HepG2 (cell line): ENCODE measurements around the gene TXNDC16. TPM values are rescaled to one million over a fixed set of nuclear protein-coding genes. Genes with fewer than 3 reads are reported as not detected.

Experiments
- ATAC-seq: fragments of 200-7000 bp; cut with Tn5 transposase; 3 replicates; pipeline ENCODE4 v1.9.1; 2020; ENCODE audit warnings: mild to moderate bottlenecking, moderate library complexity
- BruUV-seq: library from RNA; stranded (reverse); fragments of 400-500 nt; replicated peaks from 2 replicates; lab custom pipeline; 2021; lab: Mats Ljungman, UMichigan
- CTCF ChIA-PET: fragments of 300-600 bp; formaldehyde crosslinking; extraction: SDS; loops from one replicate; lab custom pipeline; 2021; ENCODE audit warnings: low total read pairs, inconsistent platforms, low intra/inter-chr PET ratio; lab: Yijun Ruan, JAX
- POLR2A ChIA-PET: fragments of 350-600 bp; sonication (Branson Sonifier 250); formaldehyde crosslinking; loops from one replicate; lab custom pipeline; 2020; ENCODE audit warnings: antibody characterized with exemption, inconsistent platforms; lab: Yijun Ruan, JAX
- DNase-seq: peaks from one replicate; pipeline ENCODE4 v3.0.0-alpha.2; 2015; ENCODE audit warnings: low spot score
- FAIRE-seq: peaks from 3 replicates; lab custom pipeline; 2011; peaks lifted over from hg19 to GRCh38; lab: Jason Lieb, UNC
- H2AFZ ChIP-seq: one replicate; pipeline ENCODE4 v1.6.1; 2011; ENCODE audit warnings: low read length, inconsistent platforms
- H3K27ac ChIP-seq: fragments of 300-600 bp; 3 replicates; pipeline ENCODE4 v1.8.0; 2011; ENCODE audit warnings: mixed run types, mild to moderate bottlenecking, mixed read lengths, low read length, inconsistent platforms; ENCODE audit not compliant: insufficient read depth; ENCODE audit errors: extremely low read length
- H3K27me3 ChIP-seq, 2 experiments: fragments of 200-600 bp in 1 of 2; 2 replicates in 1 of 2; 3 replicates in 1 of 2; pipeline versions ENCODE4 v1.6.0 to v1.8.0; 2011; ENCODE audit warnings: low read length in 2 of 2, mild to moderate bottlenecking in 2 of 2, moderate library complexity in 2 of 2, inconsistent platforms in 1 of 2; ENCODE audit not compliant: insufficient read depth in 2 of 2, control insufficient read depth in 1 of 2
- H3K36me3 ChIP-seq, 2 experiments: fragments of 200-600 bp in 1 of 2; replicated peaks in 1 of 2; 2 replicates in 1 of 2; 3 replicates in 1 of 2; pipeline versions ENCODE4 v1.5.1 to v1.8.0; 2011; ENCODE audit warnings: low read length in 2 of 2, inconsistent platforms in 1 of 2; ENCODE audit not compliant: insufficient read depth in 2 of 2, control insufficient read depth in 1 of 2
- H3K4me1 ChIP-seq: 2 replicates; pipeline ENCODE4 v1.5.1; 2012; ENCODE audit warnings: low read length, inconsistent platforms; ENCODE audit not compliant: insufficient read depth
- H3K4me2 ChIP-seq: 2 replicates; pipeline ENCODE4 v1.6.0; 2011; ENCODE audit warnings: low read depth, low read length, inconsistent platforms
- H3K4me3 ChIP-seq, 3 experiments: fragments of 200-600 bp in 1 of 3; sonication (generic), shearing (Covaris generic) in 1 of 3; replicated peaks in 1 of 3; 2 replicates each; pipeline ENCODE4 v1.5.1; 2011 to 2016; ENCODE audit warnings: low read length in 3 of 3, inconsistent platforms in 2 of 3, low read depth in 2 of 3, mild to moderate bottlenecking in 2 of 3, control low read depth in 1 of 3, mixed read lengths in 1 of 3; ENCODE audit not compliant: insufficient read depth in 1 of 3
- H3K79me2 ChIP-seq: one replicate; pipeline ENCODE4 v1.6.1; 2011; ENCODE audit warnings: low read length, inconsistent platforms; ENCODE audit not compliant: insufficient read depth
- H3K9ac ChIP-seq: 2 replicates; pipeline ENCODE4 v1.6.0; 2011; ENCODE audit warnings: mild to moderate bottlenecking, low read depth, low read length, inconsistent platforms; ENCODE audit not compliant: insufficient read depth
- H3K9me3 ChIP-seq: 2 replicates; pipeline ENCODE4 v1.5.1; 2012; ENCODE audit warnings: mild to moderate bottlenecking, low read length
- H4K20me1 ChIP-seq: 2 replicates; pipeline ENCODE4 v1.6.0; 2011; ENCODE audit warnings: inconsistent platforms, mild to moderate bottlenecking, low read length, moderate library complexity; ENCODE audit not compliant: insufficient read depth
- BCL6 ChIP-seq: IDR thresholded peaks from 2 replicates; pipeline ENCODE4 v1.6.1; 2016; ENCODE audit warnings: missing genetic modification reagents, missing compliant biosample characterization
- CBFB ChIP-seq: sonication (generic); formaldehyde crosslinking; IDR thresholded peaks from 2 replicates; pipeline ENCODE4 v1.4.0; 2020; ENCODE audit warnings: missing genetic modification reagents
- DNMT3B ChIP-seq: conservative IDR thresholded peaks from 2 replicates; pipeline ENCODE4 v1.6.1; 2016; ENCODE audit warnings: missing biosample characterization, control low read depth
- ISX ChIP-seq: sonication (generic); formaldehyde crosslinking; conservative IDR thresholded peaks from 2 replicates; pipeline ENCODE4 v1.5.0; 2020; ENCODE audit warnings: missing genetic modification reagents
- MATR3 ChIP-seq: sonication (generic); formaldehyde crosslinking; IDR thresholded peaks from 2 replicates; pipeline ENCODE4 v1.4.0; 2020; ENCODE audit warnings: missing genetic modification reagents
- MYNN ChIP-seq: sonication (generic); formaldehyde crosslinking; IDR thresholded peaks from 2 replicates; pipeline ENCODE4 v1.4.0; 2020; ENCODE audit warnings: mild to moderate bottlenecking, low read depth, missing genetic modification reagents
- MZF1 ChIP-seq: sonication (generic); formaldehyde crosslinking; IDR thresholded peaks from 2 replicates; pipeline ENCODE4 v1.8.1; 2023; ENCODE audit warnings: mild to moderate bottlenecking, missing genetic modification reagents, borderline replicate concordance
- PAWR ChIP-seq: sonication (generic); formaldehyde crosslinking; IDR thresholded peaks from 2 replicates; pipeline ENCODE4 v1.4.0; 2020; ENCODE audit warnings: missing genetic modification reagents, mild to moderate bottlenecking, borderline replicate concordance
- PCBP2 ChIP-seq: fragments of 200-400 bp; formaldehyde crosslinking; optimal IDR thresholded peaks from 2 replicates; pipeline ENCODE3; 2018; ENCODE audit warnings: low read length, low read depth; ENCODE audit not compliant: poor library complexity, severe bottlenecking
- SMYD3 ChIP-seq: sonication (generic); formaldehyde crosslinking; IDR thresholded peaks from 2 replicates; pipeline ENCODE4 v1.8.1; 2023; ENCODE audit warnings: mild to moderate bottlenecking, missing genetic modification reagents
- TBX2 ChIP-seq: sonication (generic); formaldehyde crosslinking; IDR thresholded peaks from 2 replicates; pipeline ENCODE4 v1.5.0; 2020; ENCODE audit warnings: missing genetic modification reagents, mild to moderate bottlenecking, borderline replicate concordance
- ZNF570 ChIP-seq: sonication (generic); formaldehyde crosslinking; IDR thresholded peaks from 2 replicates; pipeline ENCODE4 v1.4.0; 2020; ENCODE audit warnings: mild to moderate bottlenecking, missing genetic modification reagents, borderline replicate concordance
- ZNF710 ChIP-seq: sonication (generic); formaldehyde crosslinking; IDR thresholded peaks from 2 replicates; pipeline ENCODE4 v1.5.0; 2020; ENCODE audit warnings: mild to moderate bottlenecking, missing genetic modification reagents, borderline replicate concordance
- WGBS: methylation state at CpG from one replicate; pipeline ENCODE4 v1.1.6; 2017; ENCODE audit warnings: low lambda C conversion rate; 5-methylcytosine and 5-hydroxymethylcytosine counted together
- in situ Hi-C: cut with HindIII; loops from 2 replicates; pipeline ENCODE4 v1.10.0; 2017; ENCODE audit warnings: low pct_unique_long_range_greater_than_20kb; ENCODE audit not compliant: extremely low pct_ligation_motif_present
- intact Hi-C: fragments of 100-400 bp; cut with micrococcal nuclease; formaldehyde crosslinking; loops from one replicate; pipeline ENCODE4 v1.10.0; 2022; ENCODE audit not compliant: unreplicated experiment
- polyA plus RNA-seq, 8 experiments: library from polyadenylated mRNA; depleted of rRNA in 3 of 8; stranded (reverse) in 7 of 8; unstranded in 1 of 8; fragments of >200 nt; fragmentation: Illumina TruSeq in 4 of 8; extraction: Trizol in 4 of 8; gene quantifications; 2 replicates each; pipeline versions ENCODE4 v1.2.1 to v1.2.3, GENCODE V29; 2011 to 2016; ENCODE audit warnings: low read depth in 4 of 8, missing spikeins in 1 of 8, mixed read lengths in 1 of 8; ENCODE audit not compliant: insufficient read depth in 1 of 8
- total RNA-seq, 5 experiments: library from RNA; depleted of rRNA; stranded (reverse); fragments of >200 nt; fragmentation: Illumina TruSeq; extraction: Trizol; gene quantifications; 2 replicates each; pipeline ENCODE4 v1.2.3, GENCODE V29; 2016; ENCODE audit warnings: low read depth in 1 of 5
- TF ChIP-seq, protein P1 (sequence below): sonication (generic); formaldehyde crosslinking; IDR thresholded peaks from 2 replicates; pipeline ENCODE4 v1.4.0; 2020; ENCODE audit warnings: mild to moderate bottlenecking, missing genetic modification reagents

The TXNDC16 gene
- total and polyA plus RNA-seq, 2 of the 13 experiments (the other 11 are each of a cell fraction or from before 2014, with no cell fraction given): 4.6 to 6.2 TPM

DNA sequence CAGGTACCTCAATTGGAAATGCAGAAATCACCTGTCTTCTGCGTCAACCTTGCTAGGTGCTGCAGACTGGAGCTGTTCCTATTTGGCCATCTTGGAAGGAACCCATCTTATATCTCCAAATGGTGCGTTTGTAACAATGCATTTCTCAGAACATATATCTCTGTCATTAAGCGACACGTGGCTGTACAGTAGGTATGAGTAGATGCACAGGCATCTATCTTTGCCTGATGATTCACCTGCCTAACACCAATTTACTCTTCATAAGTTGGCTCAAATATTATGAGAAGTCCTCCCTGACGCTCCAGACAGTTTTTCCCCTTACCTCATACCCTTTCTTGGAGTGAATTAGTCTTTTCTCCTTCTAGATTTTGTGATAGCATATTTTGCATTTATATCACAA is 44.6 kb upstream of the TXNDC16 start:
- H3K36me3 ChIP-seq: no peaks in the 10 kb centered on the region
- H3K79me2 ChIP-seq: no peaks in the 10 kb centered on the region
- BruUV-seq: no TSS peak
- no peaks in the 10 kb centered on the region for H3K9me3 ChIP-seq
- intact Hi-C loops (no loop called here), in situ Hi-C loops (no loop called here)
- POLR2A ChIA-PET: no interaction called here
- DNase-seq: no peak
- no peaks in the 10 kb centered on the region for H3K27me3 ChIP-seq
- no peak for ATAC-seq
- 0 out of 2 replicates have a peak overlapping the region, but pooled peaks have one; percentile 51 for H3K4me2 ChIP-seq
- no peaks in the 10 kb centered on the region for H4K20me1 ChIP-seq
- TF ChIP-seq MZF1 (CRISPR knock-in tag): no peak
- no peak for TF ChIP-seq PCBP2
- TF ChIP-seq CBFB (CRISPR knock-in tag): no peak
- TF ChIP-seq PAWR (CRISPR knock-in tag): no peak
- TF ChIP-seq ZNF570 (CRISPR knock-in tag): no peak
- no peak for TF ChIP-seq MATR3 (CRISPR knock-in tag)
- no peak for TF ChIP-seq MYNN
- no peak for TF ChIP-seq TBX2 (CRISPR knock-in tag)
- no peak for TF ChIP-seq SMYD3 (CRISPR knock-in tag)
- TF ChIP-seq, protein P1, sequence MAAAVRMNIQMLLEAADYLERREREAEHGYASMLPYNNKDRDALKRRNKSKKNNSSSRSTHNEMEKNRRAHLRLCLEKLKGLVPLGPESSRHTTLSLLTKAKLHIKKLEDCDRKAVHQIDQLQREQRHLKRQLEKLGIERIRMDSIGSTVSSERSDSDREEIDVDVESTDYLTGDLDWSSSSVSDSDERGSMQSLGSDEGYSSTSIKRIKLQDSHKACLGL (CRISPR knock-in tag): no peak
- TF ChIP-seq BCL6 (CRISPR knock-in tag): no peak
- TF ChIP-seq ZNF710: no peak
- no peak for TF ChIP-seq ISX (CRISPR knock-in tag)
- TF ChIP-seq DNMT3B (CRISPR knock-in tag): no peak
- TF ChIP-seq, all 625 proteins: peak for 0
- H2AFZ ChIP-seq: no peak overlapping the region
- no peak for FAIRE-seq
- no peak overlapping the region for H3K9ac ChIP-seq
- H3K4me1 ChIP-seq: peaks cover 15% of the 10 kb centered on the region
- 91% methylated on average over 5 of the region's 5 CpGs for WGBS
- no peak overlapping the region for H3K27ac ChIP-seq
- H3K4me3 ChIP-seq: no peak overlapping the region
- CTCF ChIA-PET: no interaction called here
